Measurements from ENCODE around the gene TMBIM1. TPM values are rescaled to one million over a fixed set of nuclear protein-coding genes. Genes with fewer than 3 reads are reported as not detected.

The TMBIM1 gene
- total RNA-seq, 1 experiment from 2014 or later, result 114 TPM

- TF ChIP-seq TCF7L2 (IDR thresholded peaks at IDR 0.05; ENCODE audit: low read depth, low read length) (no peak), CTCF (IDR thresholded peaks at IDR 0.05) (no peak), SIN3A (IDR thresholded peaks at IDR 0.05; ENCODE audit: borderline replicate concordance, insufficient read depth, low read depth, low read length) (no peak), REST (IDR thresholded peaks at IDR 0.05; ENCODE audit: insufficient read depth in 1 of 2, low read depth in 2 of 2, low read length in 1 of 2) (no peak), POLR2AphosphoS5 (IDR thresholded peaks at IDR 0.05; ENCODE audit: low read depth, low read length) (no peak)
- in situ Hi-C loops (cut with HindIII; ENCODE audit: low pct_unique_long_range_greater_than_20kb, low sequenced_read_pairs) (no loop called here), intact Hi-C loops (cut with micrococcal nuclease; ENCODE audit: unreplicated experiment) (no loop called here)
- H3K27ac ChIP-seq (ENCODE audit: low read length), result no peak overlapping the region
- no peak for ATAC-seq
- peaks cover 13% of the 10 kb centered on the region for H3K4me1 ChIP-seq (ENCODE audit: control insufficient read depth, insufficient read depth, low read length)
- H3K4me3 ChIP-seq (ENCODE audit: low read depth in 2 of 2, low read length in 2 of 2), result no peak overlapping the region
- H3K27me3 ChIP-seq (ENCODE audit: control insufficient read depth, insufficient read depth, low read length), result no peaks in the 10 kb centered on the region
- no peak for DNase-seq (ENCODE audit: low read depth, low spot score)
- H3K9me3 ChIP-seq (ENCODE audit: control insufficient read depth, insufficient read depth, low read depth, low read length), result no peaks in the 10 kb centered on the region
- ChIA-PET CTCF (interaction anchor here (0.6 to 0.7 kb wide), 2 partner anchors 22 to 53 kb away, joined by 3 to 5 read pairs; no protein-coding TSS in a partner anchor), POLR2A (no interaction called here)
- H3K36me3 ChIP-seq (ENCODE audit: control insufficient read depth, insufficient read depth, low read length), result no peaks in the 10 kb centered on the region
- BruUV-seq (replicated peaks), result no TSS peak
These were observed 33.4 kb upstream of the TMBIM1 start for GRCh38 chr2:218325566-218326160.

DNA sequence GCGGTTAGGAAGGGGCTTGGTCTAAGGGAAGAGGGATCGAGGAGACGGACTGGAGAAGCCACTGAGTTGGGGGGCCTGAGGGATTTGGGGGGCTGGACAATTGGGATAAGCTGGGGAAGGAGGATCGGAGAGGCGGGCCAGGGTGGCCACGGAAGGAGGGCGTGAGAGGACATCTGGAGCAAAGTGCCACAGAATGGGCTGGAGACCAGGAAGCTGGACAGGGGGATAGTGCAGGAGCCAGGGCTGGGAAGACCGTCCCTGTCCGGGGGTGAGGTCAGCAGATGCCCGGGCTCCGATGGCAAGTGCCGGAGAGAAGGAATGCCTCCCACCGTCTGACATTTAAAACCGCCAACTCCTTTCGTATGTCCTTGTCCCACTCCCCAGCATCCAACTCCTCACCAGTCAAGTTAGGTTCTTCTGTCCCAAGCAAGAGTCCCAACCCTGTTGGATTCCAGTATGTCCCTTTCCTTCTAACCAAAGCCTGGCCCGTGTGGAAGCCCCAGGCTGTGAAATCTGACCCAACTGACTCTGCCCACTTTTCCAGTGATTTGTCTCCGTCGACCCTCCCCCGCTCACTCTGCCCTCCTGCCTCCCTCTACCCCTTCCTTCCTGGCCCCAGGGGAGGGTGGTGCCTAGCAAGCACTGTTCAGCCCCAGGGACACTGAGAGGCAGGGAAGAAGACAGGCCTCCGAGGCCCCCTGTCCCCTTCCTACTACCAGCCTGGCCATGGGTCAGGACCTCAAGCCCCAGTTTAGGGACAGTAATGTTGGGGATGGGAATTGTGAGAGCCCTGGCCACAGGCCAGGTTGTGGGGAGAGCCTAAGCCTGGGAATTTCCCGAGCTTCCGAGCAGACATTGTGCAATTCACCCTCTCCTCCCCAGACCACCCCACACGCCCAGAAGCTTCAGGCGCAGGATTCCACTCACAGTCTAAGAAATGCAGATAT lies 31.5 kb upstream of the TMBIM1 start:
- ChIA-PET CTCF (no interaction called here), POLR2A (interaction anchor here (0.6 kb wide), 1 partner anchor 32 kb away, joined by 4 read pairs; no protein-coding TSS in a partner anchor)
- in situ Hi-C loops (cut with HindIII; ENCODE audit: low pct_unique_long_range_greater_than_20kb, low sequenced_read_pairs), result no loop called here
- DNase-seq (ENCODE audit: low read depth, low spot score), result no peak
- H3K9me3 ChIP-seq (ENCODE audit: control insufficient read depth, insufficient read depth, low read depth, low read length), result no peaks in the 10 kb centered on the region
- BruUV-seq (replicated peaks), result no TSS peak
- H3K27ac ChIP-seq (ENCODE audit: low read length), result peak overlapping the region; percentile 2
- H3K36me3 ChIP-seq (ENCODE audit: control insufficient read depth, insufficient read depth, low read length), result no peaks in the 10 kb centered on the region
- H3K4me1 ChIP-seq (ENCODE audit: control insufficient read depth, insufficient read depth, low read length), result peaks cover 13% of the 10 kb centered on the region
- intact Hi-C loops (cut with micrococcal nuclease; ENCODE audit: unreplicated experiment), result no loop called here
- H3K27me3 ChIP-seq (ENCODE audit: control insufficient read depth, insufficient read depth, low read length), result no peaks in the 10 kb centered on the region
- ATAC-seq, result peak; percentile 50
- H3K4me3 ChIP-seq (ENCODE audit: low read depth in 2 of 2, low read length in 2 of 2), result peak overlapping the region; percentile 64 to 73
- no peak for TF ChIP-seq POLR2AphosphoS5 (IDR thresholded peaks at IDR 0.05; ENCODE audit: low read depth, low read length)
- TF ChIP-seq TCF7L2 (IDR thresholded peaks at IDR 0.05; ENCODE audit: low read depth, low read length), result no peak
- TF ChIP-seq CTCF (IDR thresholded peaks at IDR 0.05), result no peak
- TF ChIP-seq SIN3A (IDR thresholded peaks at IDR 0.05; ENCODE audit: borderline replicate concordance, insufficient read depth, low read depth, low read length), result no peak
- no peak for TF ChIP-seq REST (IDR thresholded peaks at IDR 0.05; ENCODE audit: insufficient read depth in 1 of 2, low read depth in 2 of 2, low read length in 1 of 2)
